Peyer's patch (tissue), 4 donors: Measurements from ENCODE around the gene HLCS.

Experiments
- POLR2A ChIP-seq, 2 donors: fragments of 450-650 bp; IDR thresholded peaks; one replicate each; pipeline ENCODE4 v1.5.1; 2017; ENCODE audit warnings: antibody characterized with exemption in 2 of 2, mild to moderate bottlenecking in 2 of 2, moderate library complexity in 2 of 2
- TF ChIP-seq, protein P1 (sequence below), 6 experiments: fragments of 450-650 bp in 4 of 6; fragments of 200-600 bp in 2 of 6; sonication (generic) in 1 of 6; IDR thresholded peaks; one replicate each; pipeline ENCODE4 v1.5.1; 2017 to 2019; ENCODE audit warnings: antibody characterized with exemption in 6 of 6, mild to moderate bottlenecking in 3 of 6, moderate library complexity in 1 of 6

DNA sequence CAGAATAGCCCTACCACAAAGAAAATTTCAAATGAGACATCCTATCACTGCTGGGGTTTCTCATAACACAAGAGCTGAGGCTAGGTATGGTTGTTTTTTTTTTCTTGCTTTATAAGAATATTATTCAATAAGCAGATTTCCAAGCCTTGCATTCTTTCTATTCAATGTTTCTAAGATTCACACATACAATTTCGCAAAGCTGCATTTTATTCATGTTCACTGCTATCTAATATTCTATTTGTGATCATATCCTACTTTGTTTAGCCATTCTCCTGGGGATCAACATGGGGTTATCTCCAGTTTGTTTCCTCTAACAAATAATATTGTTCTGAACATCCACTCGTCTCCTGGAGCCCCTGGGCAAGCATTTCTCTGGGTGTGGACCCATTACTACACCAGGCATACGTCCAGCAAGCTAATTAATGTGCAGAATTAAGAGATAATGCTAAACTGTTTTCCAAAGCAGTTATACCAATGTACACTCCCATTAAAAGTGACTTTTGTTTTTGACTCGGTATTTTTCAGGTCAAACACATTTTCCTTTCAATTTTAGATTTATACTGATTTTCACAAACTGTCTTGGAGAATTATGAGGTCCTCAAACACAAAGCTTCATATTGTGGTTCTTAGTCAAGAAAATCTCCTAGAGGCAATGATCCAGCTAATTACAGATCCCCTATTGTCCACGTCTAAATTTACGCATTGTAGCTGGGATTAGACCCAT lies 15.7 kb upstream of the HLCS start:
- TF ChIP-seq, protein P1, sequence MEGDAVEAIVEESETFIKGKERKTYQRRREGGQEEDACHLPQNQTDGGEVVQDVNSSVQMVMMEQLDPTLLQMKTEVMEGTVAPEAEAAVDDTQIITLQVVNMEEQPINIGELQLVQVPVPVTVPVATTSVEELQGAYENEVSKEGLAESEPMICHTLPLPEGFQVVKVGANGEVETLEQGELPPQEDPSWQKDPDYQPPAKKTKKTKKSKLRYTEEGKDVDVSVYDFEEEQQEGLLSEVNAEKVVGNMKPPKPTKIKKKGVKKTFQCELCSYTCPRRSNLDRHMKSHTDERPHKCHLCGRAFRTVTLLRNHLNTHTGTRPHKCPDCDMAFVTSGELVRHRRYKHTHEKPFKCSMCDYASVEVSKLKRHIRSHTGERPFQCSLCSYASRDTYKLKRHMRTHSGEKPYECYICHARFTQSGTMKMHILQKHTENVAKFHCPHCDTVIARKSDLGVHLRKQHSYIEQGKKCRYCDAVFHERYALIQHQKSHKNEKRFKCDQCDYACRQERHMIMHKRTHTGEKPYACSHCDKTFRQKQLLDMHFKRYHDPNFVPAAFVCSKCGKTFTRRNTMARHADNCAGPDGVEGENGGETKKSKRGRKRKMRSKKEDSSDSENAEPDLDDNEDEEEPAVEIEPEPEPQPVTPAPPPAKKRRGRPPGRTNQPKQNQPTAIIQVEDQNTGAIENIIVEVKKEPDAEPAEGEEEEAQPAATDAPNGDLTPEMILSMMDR (IDR thresholded peaks at IDR 0.05): no peak
- no peak for TF ChIP-seq POLR2A (IDR thresholded peaks at IDR 0.05)
